ENCODE results near the gene ITPK1. TPM values are rescaled to one million over a fixed set of nuclear protein-coding genes. Genes with fewer than 3 reads are reported as not detected.

ITPK1 gene
- total RNA-seq, 4 donors from 2014 or later = 37.5 to 47.5 (median 41.4) TPM

GRCh38 chr14:93046705-93047050 lies 69.0 kb downstream of the ITPK1 start:
- no peak overlapping the region for H3K4me3 ChIP-seq (ENCODE audit: low read depth, poor library complexity, severe bottlenecking)
- intact Hi-C loops (cut with DNase I; ENCODE audit: low total_unique reads) = no loop called here
- WGBS, 2 donors = 92 to 95% methylated on average over 7 of the region's 7 CpGs
- no peak for TF ChIP-seq POLR2A (IDR thresholded peaks at IDR 0.05)
- TF ChIP-seq CTCF (IDR thresholded peaks at IDR 0.05) = no peak
- no peak for DNase-seq (ENCODE audit: low spot score in 2 of 2)

GRCh38 chr14:93045965-93046704 lies 69.6 kb downstream of the ITPK1 start:
- 88 to 89% methylated on average over 16 of the region's 16 CpGs for WGBS, 2 donors
- TF ChIP-seq CTCF (IDR thresholded peaks at IDR 0.05) (no peak), POLR2A (IDR thresholded peaks at IDR 0.05) (no peak)
- intact Hi-C loops (cut with DNase I; ENCODE audit: low total_unique reads) = no loop called here
- no peak overlapping the region for H3K4me3 ChIP-seq (ENCODE audit: low read depth, poor library complexity, severe bottlenecking)
- no peak for DNase-seq (ENCODE audit: low spot score in 2 of 2)

- 87% methylated on average over 9 of the region's 9 CpGs for WGBS, 2 donors
- intact Hi-C loops (cut with DNase I; ENCODE audit: low total_unique reads) = no loop called here
- TF ChIP-seq CTCF (IDR thresholded peaks at IDR 0.05) = no peak
Observed at GRCh38 chr14:93045211-93045674, 70.5 kb downstream of the ITPK1 start.

GRCh38 chr14:93044556-93044955 lies 71.2 kb downstream of the ITPK1 start:
- WGBS, 2 donors = 73 to 76% methylated on average over 9 of the region's 9 CpGs
- intact Hi-C loops (cut with DNase I; ENCODE audit: low total_unique reads) = no loop called here
- no peak for TF ChIP-seq CTCF (IDR thresholded peaks at IDR 0.05)
- TF ChIP-seq POLR2A (IDR thresholded peaks at IDR 0.05) = no peak
- no peak overlapping the region for H3K4me3 ChIP-seq (ENCODE audit: low read depth, poor library complexity, severe bottlenecking)
- DNase-seq (ENCODE audit: low spot score in 2 of 2) = no peak

More at GRCh38 chr14:93045211-93045674, 70.5 kb downstream of the ITPK1 start:
- H3K4me3 ChIP-seq (ENCODE audit: low read depth, poor library complexity, severe bottlenecking) = no peak overlapping the region
- no peak for DNase-seq (ENCODE audit: low spot score in 2 of 2)

- no peak overlapping the region for H3K4me3 ChIP-seq (ENCODE audit: low read depth, poor library complexity, severe bottlenecking)
- DNase-seq (ENCODE audit: low spot score in 2 of 2) = no peak
- 70 to 73% methylated on average over 7 of the region's 7 CpGs for WGBS, 2 donors
- no peak for TF ChIP-seq CTCF (IDR thresholded peaks at IDR 0.05)
- no peak for TF ChIP-seq POLR2A (IDR thresholded peaks at IDR 0.05)
- intact Hi-C loops (cut with DNase I; ENCODE audit: low total_unique reads) = no loop called here
Observed at GRCh38 chr14:93044121-93044520, 71.6 kb downstream of the ITPK1 start.
